GM19455 (cell line): ENCODE measurements around the gene S100A12.

Source experiments
- ATAC-seq: cut with Tn5 transposase; IDR thresholded peaks from one replicate; pipeline ENCODE4 v1.9.1; 2021; ENCODE audit not compliant: unreplicated experiment

The S100A12 gene

GRCh38 chr1:153370146-153370545 lies 5.3 kb downstream of the S100A12 start:
- ATAC-seq: no peak

GRCh38 chr1:153368495-153368894 lies 6.9 kb downstream of the S100A12 start:
- ATAC-seq: no peak

DNA sequence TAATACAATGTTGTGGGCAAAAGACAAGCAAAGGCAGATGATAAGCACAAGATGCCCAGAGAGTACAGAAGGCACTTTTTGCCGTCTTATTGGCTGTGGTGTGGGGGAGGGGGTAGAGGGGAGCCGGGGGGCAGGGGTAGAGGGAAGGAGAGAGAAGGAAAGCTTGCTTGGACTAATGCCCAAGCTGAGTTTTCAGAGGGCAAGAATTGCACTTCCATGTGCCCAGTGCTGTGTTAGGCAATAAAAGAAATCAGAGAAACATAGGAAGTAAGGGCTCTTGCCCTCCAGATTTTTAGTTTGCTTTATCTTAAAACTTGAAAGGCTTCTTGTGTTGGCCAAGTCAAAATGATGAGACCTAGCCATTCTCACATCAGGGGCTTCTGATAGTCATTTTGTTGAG lies 8.3 kb downstream of the S100A12 start:
- no peak for ATAC-seq

GRCh38 chr1:153366261-153366660 lies 9.2 kb downstream of the S100A12 start:
- no peak for ATAC-seq

DNA sequence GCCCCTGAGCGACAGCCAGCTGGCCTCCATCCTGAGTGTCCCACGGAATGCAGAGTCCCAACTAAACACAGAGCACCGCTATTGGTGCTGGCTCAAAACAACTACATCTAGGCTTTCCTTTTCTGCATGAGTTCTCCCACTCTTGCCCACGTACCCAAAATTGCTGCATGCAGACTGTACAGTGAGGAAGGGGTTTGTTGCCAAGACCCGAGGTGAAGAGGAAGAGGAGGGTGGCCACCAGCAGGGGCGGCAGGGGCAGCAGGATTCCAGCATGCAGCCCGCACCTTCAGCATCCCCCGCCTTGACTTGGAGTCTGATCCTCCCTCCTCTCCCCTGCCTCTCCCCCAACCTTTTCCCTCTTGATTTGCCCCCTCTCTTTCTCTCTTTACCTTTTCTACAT lies 9.7 kb downstream of the S100A12 start:
- no peak for ATAC-seq

GRCh38 chr1:153364766-153365666 lies 10.4 kb downstream of the S100A12 start:
- ATAC-seq: no peak

GRCh38 chr1:153364156-153364555 lies 11.3 kb downstream of the S100A12 start:
- ATAC-seq: no peak

DNA sequence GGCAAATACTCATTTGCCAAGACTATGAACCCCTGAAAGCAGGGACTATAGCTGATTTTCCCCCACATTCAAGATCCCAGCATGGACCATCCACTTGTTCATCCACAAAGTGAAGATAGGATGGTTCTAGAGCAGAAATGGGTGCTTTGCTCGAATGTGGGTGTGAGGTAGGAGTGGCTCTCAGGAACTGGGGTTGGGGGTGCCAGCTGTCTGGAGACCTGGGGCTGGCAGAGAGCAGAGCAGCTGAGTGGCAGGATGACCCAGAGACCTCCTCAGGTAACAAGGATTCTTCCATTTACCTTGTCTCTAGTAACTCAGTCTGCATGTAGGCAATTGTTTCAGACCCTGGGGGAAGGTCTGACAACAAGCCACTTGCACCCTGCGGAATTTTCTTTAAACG lies 11.8 kb downstream of the S100A12 start:
- no peak for ATAC-seq

- ATAC-seq: no peak
Measured at GRCh38 chr1:153362187-153362775, 13.1 kb downstream of the S100A12 start.

DNA sequence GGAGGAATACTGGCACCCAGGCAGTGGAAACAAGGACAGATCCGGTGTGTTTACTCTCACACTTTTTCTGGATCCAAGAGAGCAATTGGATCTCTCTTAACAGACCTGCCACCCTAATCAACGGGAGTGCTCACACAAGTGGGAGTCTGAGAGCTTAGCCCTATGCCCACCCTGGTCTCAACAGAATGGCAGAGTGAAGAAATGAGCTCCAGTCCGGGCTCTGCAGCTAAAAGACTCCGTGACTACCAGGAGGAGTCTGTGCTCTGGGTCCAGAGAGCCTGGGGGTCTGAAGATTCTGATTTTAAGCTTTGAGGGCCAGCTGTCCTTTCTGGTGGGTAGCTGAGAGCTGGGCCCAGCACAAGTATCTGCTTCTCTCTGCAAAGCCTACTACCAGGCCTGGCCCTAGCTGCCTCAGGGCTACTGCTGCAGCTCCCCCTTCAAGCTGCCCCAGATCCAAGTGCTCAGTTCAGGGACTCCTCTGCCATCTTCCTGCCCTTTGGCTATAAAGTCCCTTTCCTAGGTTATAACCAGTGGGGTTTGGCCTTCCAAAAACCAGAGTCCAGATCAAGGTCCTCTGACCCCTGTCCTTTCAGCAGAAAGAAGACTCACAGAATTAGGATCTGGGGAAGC lies 13.8 kb downstream of the S100A12 start:
- no peak for ATAC-seq

DNA sequence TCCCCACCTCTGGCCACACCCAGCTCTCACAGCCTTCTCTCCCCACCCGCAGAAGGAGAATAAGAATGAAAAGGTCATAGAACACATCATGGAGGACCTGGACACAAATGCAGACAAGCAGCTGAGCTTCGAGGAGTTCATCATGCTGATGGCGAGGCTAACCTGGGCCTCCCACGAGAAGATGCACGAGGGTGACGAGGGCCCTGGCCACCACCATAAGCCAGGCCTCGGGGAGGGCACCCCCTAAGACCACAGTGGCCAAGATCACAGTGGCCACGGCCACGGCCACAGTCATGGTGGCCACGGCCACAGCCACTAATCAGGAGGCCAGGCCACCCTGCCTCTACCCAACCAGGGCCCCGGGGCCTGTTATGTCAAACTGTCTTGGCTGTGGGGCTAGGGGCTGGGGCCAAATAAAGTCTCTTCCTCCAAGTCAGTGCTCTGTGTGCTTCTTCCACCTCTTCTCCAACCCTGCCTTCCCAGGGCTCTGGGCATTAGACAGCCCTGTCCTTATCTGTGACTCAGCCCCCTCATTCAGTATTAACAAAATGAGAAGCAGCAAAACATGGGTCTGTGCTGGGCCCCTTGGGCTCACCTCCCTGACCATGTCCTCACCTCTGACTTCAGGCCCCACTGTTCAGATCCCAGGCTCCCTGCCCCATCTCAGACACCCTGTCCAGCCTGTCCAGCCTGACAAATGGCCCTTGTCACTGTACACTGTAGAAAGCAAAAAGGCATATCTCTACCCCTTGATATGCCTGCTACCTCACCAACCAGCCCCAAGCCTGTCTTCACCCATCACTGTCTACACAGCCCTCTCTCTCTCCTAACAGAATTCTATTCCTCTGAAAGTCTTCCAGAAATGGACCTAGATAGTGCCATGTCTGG lies 14.6 kb downstream of the S100A12 start:
- ATAC-seq: no peak

DNA sequence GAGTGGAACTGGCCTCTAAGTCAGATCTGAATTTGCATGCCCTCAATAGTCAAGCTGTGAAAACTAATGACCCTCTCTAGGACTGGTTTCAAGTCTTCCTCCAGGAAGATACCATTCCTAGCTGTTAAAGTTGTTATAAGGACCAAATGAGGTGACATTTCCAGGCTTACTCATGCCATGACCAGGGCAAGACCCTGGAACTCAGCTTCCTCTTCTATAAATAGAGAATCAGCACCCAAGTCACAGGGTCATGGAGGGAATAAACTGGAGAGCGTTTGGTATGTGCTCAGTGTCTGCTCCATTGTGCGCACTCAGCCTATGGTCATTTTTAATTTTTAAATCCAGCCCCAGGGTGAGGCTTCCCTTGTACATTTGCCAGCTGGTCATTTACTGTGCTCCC lies 15.2 kb downstream of the S100A12 start:
- no peak for ATAC-seq

DNA sequence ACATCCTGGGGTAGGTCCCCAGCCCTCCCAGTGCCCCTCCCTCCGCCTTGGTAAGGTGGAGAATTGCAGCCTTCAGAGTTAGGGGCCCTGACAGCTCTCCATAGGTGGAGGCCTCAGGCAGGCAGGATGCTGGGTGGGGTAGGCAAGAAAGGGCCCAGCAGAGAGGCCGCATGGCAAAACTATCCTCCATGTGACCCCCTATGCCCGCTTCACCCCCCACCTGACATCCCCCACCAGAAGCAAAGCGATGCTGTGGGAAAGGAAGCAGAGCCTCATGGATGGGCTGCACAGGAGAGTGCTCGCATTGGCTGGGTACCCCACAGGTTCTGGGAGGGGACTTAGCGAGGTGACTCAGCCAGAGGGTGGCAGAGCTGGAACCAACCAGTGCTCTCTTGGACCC lies 16.2 kb downstream of the S100A12 start:
- ATAC-seq: no peak

GRCh38 chr1:153358691-153358975 lies 16.8 kb downstream of the S100A12 start:
- no peak for ATAC-seq

DNA sequence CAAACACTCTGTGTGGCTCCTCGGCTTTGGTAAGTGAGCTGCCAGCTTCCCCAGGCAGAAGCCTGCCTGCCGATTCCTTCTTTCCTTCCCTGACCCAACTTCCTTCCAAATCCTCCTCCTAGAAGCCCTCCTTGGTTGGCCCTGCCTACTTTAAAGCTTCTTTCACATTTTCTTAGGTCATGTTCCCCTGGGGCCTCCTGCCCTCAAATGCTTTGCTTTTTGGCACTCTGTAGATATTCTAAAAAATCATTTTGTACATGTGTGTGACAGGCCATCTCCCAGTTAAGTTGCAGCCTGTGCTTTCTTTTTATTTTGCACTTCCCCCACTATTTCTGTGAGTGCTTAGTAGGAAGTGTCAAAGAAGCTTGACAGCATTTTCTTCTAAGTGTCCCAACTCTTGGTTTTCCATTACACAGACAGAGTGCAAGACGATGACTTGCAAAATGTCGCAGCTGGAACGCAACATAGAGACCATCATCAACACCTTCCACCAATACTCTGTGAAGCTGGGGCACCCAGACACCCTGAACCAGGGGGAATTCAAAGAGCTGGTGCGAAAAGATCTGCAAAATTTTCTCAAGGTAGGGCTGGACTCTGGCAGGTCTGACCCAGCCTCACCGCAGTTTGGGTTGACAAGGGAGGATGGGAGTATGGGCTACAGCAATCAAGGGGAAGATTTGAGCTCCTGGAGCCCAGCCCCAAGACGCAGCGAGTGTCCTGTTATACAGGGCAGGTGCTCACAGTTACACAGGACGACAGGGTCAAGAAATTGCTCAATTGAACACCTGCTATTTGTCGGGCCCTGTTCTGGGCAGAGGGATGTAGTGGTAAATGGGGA lies 17.3 kb downstream of the S100A12 start, which contains the start of gene S100A9:
TSS of gene S100A9 (plus strand) at position 2 of the 838 bp plus-strand sequence. CDS start at position 432, 430 bp downstream.
- ATAC-seq: no peak

- no peak for ATAC-seq
Measured at GRCh38 chr1:153357076-153357852, 18.2 kb downstream of the S100A12 start.

DNA sequence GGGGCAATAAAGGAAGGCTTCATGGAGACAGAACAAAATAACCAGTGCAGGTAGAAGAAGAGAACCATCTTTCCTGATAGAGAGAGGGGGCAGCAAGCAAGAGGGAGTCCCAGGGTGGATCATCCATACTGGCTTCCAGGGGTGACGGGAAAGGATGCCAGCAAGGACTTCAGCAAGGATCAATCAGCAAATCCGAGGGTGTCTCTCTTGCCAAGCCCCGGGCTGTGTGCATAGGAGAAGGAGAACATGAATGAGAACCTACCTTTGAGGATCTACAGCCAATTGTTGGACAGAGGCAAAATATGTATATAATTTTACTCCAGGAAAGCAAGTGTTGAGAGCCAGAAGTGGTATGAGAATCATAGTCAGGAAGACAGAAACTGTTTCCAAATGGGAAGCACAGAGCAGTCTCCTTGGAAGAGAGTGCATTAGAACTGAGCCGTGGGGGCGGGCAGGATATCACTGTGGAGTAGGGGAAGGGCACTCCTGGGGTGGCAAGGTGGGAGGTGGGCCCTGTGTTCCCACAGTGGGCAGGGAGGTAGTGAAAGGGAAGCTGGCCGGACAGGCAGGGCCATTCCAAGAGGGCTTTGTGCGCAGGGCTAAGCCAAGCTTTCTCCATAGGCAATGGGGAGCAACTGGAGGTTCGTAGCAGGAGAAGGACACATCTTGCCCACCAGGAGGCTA lies 18.9 kb downstream of the S100A12 start:
- ATAC-seq: no peak

GRCh38 chr1:153355445-153356071 lies 19.9 kb downstream of the S100A12 start:
- no peak for ATAC-seq
